SK-N-SH treated with all-trans-retinoic acid at 6 μM for 48 hours (cell line): Measurements from ENCODE around the gene GPR176.

ENCODE experiments used
- ATAC-seq: fragments of 200-7000 bp; cut with Tn5 transposase; 3 replicates; pipeline ENCODE4 v1.9.1; 2020; ENCODE audit warnings: mild to moderate bottlenecking, moderate library complexity
- ARNTL ChIP-seq: fragments of 450-650 bp; formaldehyde crosslinking; IDR thresholded peaks from 2 replicates; pipeline ENCODE4 v1.5.0; 2020; ENCODE audit warnings: low read depth, mild to moderate bottlenecking, moderate library complexity, borderline replicate concordance
- BACH2 ChIP-seq: fragments of 250-450 bp; sonication (Bioruptor Pico); IDR thresholded peaks from 2 replicates; pipeline ENCODE4 v1.9.0; 2021; ENCODE audit warnings: mild to moderate bottlenecking, borderline replicate concordance
- CSDC2 ChIP-seq: fragments of 250-450 bp; sonication (Bioruptor Pico); IDR thresholded peaks from 2 replicates; pipeline ENCODE4 v1.5.0; 2020; ENCODE audit warnings: mild to moderate bottlenecking, moderate library complexity
- ESRRG ChIP-seq: fragments of 250-450 bp; sonication (Bioruptor Pico); IDR thresholded peaks from 2 replicates; pipeline ENCODE4 v1.6.1; 2021; ENCODE audit warnings: mild to moderate bottlenecking
- ISL1 ChIP-seq: fragments of 250-450 bp; sonication (Bioruptor Pico); IDR thresholded peaks from 2 replicates; pipeline ENCODE4 v2.1.2; 2022; ENCODE audit warnings: mild to moderate bottlenecking, moderate library complexity
- PATZ1 ChIP-seq: fragments of 250-450 bp; sonication (Bioruptor Pico); IDR thresholded peaks from 2 replicates; pipeline ENCODE4 v1.8.0; 2020; ENCODE audit warnings: mild to moderate bottlenecking, moderate library complexity, borderline replicate concordance
- POU6F1 ChIP-seq: fragments of 250-450 bp; sonication (Bioruptor Pico); IDR thresholded peaks from 2 replicates; pipeline ENCODE4 v1.8.0; 2021; ENCODE audit warnings: low read depth, mild to moderate bottlenecking, moderate library complexity, borderline replicate concordance
- PPARA ChIP-seq: fragments of 250-450 bp; sonication (Bioruptor Pico); IDR thresholded peaks from 2 replicates; pipeline ENCODE4 v1.5.0; 2020; ENCODE audit warnings: mild to moderate bottlenecking, borderline replicate concordance
- RARB ChIP-seq: fragments of 250-450 bp; sonication (Bioruptor Pico); IDR thresholded peaks from 2 replicates; pipeline ENCODE4 v1.8.0; 2021; ENCODE audit warnings: mild to moderate bottlenecking, moderate library complexity
- TCF4 ChIP-seq: fragments of 250-450 bp; sonication (Bioruptor Pico); IDR thresholded peaks from 2 replicates; pipeline ENCODE4 v1.8.0; 2021; ENCODE audit warnings: mild to moderate bottlenecking, moderate library complexity, borderline replicate concordance
- TOX ChIP-seq: fragments of 250-450 bp; sonication (Bioruptor Pico); IDR thresholded peaks from 2 replicates; pipeline ENCODE4 v1.8.0; 2021; ENCODE audit warnings: mild to moderate bottlenecking, moderate library complexity, borderline replicate concordance
- ZFP3 ChIP-seq: fragments of 250-450 bp; sonication (Bioruptor Pico); IDR thresholded peaks from 2 replicates; pipeline ENCODE4 v1.5.0; 2020; ENCODE audit warnings: mild to moderate bottlenecking, moderate library complexity
- ZFP30 ChIP-seq: fragments of 450-650 bp; formaldehyde crosslinking; IDR thresholded peaks from 2 replicates; pipeline ENCODE4 v1.5.0; 2022; ENCODE audit warnings: mild to moderate bottlenecking, moderate library complexity
- ZNF565 ChIP-seq: fragments of 450-650 bp; formaldehyde crosslinking; conservative IDR thresholded peaks from 2 replicates; pipeline ENCODE4 v1.5.0; 2020; ENCODE audit warnings: low read depth, mild to moderate bottlenecking, moderate library complexity
- ZNF70 ChIP-seq: fragments of 450-650 bp; formaldehyde crosslinking; IDR thresholded peaks from 2 replicates; pipeline ENCODE4 v1.5.0; 2020; ENCODE audit warnings: mild to moderate bottlenecking, moderate library complexity
- TF ChIP-seq, protein P1 (sequence below): fragments of 250-450 bp; sonication (Bioruptor Pico); IDR thresholded peaks from 2 replicates; pipeline ENCODE4 v1.5.1; 2020; ENCODE audit warnings: low read depth, mild to moderate bottlenecking, moderate library complexity
- TF ChIP-seq, protein P2 (sequence below): fragments of 250-450 bp; sonication (Bioruptor Pico); IDR thresholded peaks from 2 replicates; pipeline ENCODE4 v1.5.0; 2020; ENCODE audit warnings: mild to moderate bottlenecking, moderate library complexity

Gene GPR176

GRCh38 chr15:39788800-39789565, 131.1 kb downstream of the GPR176 start:
- TF ChIP-seq TOX (CRISPR knock-in tag) (no peak), CSDC2 (CRISPR knock-in tag) (no peak), PATZ1 (CRISPR knock-in tag) (no peak), TCF4 (no peak), ARNTL (CRISPR knock-in tag) (no peak), ESRRG (CRISPR knock-in tag) (no peak)
- TF ChIP-seq, protein P1, sequence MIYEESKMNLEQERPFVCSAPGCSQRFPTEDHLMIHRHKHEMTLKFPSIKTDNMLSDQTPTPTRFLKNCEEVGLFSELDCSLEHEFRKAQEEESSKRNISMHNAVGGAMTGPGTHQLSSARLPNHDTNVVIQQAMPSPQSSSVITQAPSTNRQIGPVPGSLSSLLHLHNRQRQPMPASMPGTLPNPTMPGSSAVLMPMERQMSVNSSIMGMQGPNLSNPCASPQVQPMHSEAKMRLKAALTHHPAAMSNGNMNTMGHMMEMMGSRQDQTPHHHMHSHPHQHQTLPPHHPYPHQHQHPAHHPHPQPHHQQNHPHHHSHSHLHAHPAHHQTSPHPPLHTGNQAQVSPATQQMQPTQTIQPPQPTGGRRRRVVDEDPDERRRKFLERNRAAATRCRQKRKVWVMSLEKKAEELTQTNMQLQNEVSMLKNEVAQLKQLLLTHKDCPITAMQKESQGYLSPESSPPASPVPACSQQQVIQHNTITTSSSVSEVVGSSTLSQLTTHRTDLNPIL (CRISPR knock-in tag): no peak
- ATAC-seq: no peak

GRCh38 chr15:39788108-39788507, 132.0 kb downstream of the GPR176 start:
- TF ChIP-seq ISL1 (CRISPR knock-in tag): no peak
- no peak for TF ChIP-seq ZFP3 (CRISPR knock-in tag)
- TF ChIP-seq POU6F1 (CRISPR knock-in tag): no peak
- TF ChIP-seq RARB (CRISPR knock-in tag): no peak
- no peak for TF ChIP-seq PPARA (CRISPR knock-in tag)
- TF ChIP-seq ZNF565 (CRISPR knock-in tag): no peak
- ATAC-seq: no peak

DNA sequence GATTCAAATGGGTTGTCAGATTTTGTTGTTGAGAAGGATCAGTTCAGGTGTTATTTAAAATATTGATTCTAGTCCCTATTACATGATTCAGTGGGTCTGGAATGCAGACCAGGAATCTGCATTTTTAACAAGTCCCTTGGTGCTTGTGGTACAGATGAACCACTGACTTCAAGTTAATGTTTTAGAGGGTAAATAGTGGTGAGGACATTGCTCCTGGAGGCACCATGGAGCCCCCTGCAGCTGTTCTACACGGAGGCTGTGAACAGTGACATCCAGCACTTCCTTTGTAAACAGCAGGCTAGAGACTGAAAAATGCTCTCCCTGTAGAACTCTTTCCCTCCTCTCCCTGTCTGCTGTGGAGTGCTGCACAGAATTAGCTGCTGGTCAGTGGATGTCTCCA, 132.6 kb downstream of the GPR176 start:
- ATAC-seq: no peak
- TF ChIP-seq BACH2: no peak
- TF ChIP-seq ZNF70 (CRISPR knock-in tag): no peak
- TF ChIP-seq PATZ1 (CRISPR knock-in tag): no peak
- TF ChIP-seq, protein P2, sequence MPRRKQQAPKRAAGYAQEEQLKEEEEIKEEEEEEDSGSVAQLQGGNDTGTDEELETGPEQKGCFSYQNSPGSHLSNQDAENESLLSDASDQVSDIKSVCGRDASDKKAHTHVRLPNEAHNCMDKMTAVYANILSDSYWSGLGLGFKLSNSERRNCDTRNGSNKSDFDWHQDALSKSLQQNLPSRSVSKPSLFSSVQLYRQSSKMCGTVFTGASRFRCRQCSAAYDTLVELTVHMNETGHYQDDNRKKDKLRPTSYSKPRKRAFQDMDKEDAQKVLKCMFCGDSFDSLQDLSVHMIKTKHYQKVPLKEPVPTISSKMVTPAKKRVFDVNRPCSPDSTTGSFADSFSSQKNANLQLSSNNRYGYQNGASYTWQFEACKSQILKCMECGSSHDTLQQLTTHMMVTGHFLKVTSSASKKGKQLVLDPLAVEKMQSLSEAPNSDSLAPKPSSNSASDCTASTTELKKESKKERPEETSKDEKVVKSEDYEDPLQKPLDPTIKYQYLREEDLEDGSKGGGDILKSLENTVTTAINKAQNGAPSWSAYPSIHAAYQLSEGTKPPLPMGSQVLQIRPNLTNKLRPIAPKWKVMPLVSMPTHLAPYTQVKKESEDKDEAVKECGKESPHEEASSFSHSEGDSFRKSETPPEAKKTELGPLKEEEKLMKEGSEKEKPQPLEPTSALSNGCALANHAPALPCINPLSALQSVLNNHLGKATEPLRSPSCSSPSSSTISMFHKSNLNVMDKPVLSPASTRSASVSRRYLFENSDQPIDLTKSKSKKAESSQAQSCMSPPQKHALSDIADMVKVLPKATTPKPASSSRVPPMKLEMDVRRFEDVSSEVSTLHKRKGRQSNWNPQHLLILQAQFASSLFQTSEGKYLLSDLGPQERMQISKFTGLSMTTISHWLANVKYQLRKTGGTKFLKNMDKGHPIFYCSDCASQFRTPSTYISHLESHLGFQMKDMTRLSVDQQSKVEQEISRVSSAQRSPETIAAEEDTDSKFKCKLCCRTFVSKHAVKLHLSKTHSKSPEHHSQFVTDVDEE (CRISPR knock-in tag): no peak
- TF ChIP-seq RARB (CRISPR knock-in tag): no peak

DNA sequence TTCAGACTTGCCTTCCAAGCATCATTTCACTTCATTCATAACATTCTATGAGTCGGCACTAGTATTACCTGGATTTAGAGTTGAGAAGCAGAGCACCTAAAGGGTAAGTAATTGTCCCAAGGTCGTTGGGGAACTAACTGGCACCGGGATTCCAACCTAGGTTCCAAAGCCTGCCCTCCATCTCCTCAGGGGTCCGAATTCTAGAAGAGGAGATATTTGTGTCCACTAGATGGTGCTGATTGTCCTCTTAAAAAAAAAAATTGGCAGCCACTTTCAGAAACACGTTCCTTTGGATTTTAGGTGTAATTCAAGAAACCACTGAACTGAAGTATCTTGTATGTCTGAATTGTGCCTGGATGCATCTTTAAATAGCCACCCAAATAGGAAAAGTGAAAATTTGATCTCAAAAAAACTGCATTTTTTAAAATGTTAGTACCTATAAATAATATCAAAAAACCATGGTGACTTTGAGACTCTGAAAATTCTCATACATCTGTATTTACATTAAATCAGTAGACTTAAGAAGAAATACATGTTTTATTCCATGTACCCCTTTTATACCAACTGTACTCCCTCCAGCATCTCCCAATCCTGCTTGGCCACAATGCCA, 133.5 kb downstream of the GPR176 start:
- peak; percentile 5; the same call in 2 of the 3 replicates for ATAC-seq
- no peak for TF ChIP-seq ZFP30 (CRISPR knock-in tag)
- TF ChIP-seq ARNTL (CRISPR knock-in tag): no peak
- no peak for TF ChIP-seq ZNF70 (CRISPR knock-in tag)
